Vagina (tissue), 2 donors: ENCODE measurements around the gene CCSER2.

Experiments used
- CTCF ChIP-seq, 3 experiments: fragments of 450-650 bp in 2 of 3; fragments of 200-600 bp in 1 of 3; sonication (generic) in 1 of 3; IDR thresholded peaks; one replicate each; pipeline ENCODE4 v1.5.1; 2017 to 2019; ENCODE audit warnings: antibody characterized with exemption in 3 of 3, mild to moderate bottlenecking in 2 of 3, moderate library complexity in 2 of 3
- POLR2A ChIP-seq, 2 donors: fragments of 450-650 bp; IDR thresholded peaks; one replicate each; pipeline ENCODE4 v1.6.1; 2017; ENCODE audit warnings: antibody characterized with exemption in 2 of 2, mild to moderate bottlenecking in 2 of 2, moderate library complexity in 2 of 2
- POLR2AphosphoS5 ChIP-seq, 2 donors: sonication (generic); formaldehyde crosslinking; IDR thresholded peaks; one replicate each; pipeline ENCODE4 v1.9.0; 2017; ENCODE audit warnings: antibody characterized with exemption in 2 of 2, mild to moderate bottlenecking in 2 of 2, low read depth in 1 of 2; ENCODE audit not compliant: insufficient read depth in 1 of 2

GRCh38 chr10:84541289-84541637 is 212.9 kb downstream of the CCSER2 start:
- TF ChIP-seq CTCF (IDR thresholded peaks at IDR 0.05) (no peak), POLR2A (IDR thresholded peaks at IDR 0.05) (no peak), POLR2AphosphoS5 (IDR thresholded peaks at IDR 0.05; ENCODE audit: insufficient read depth in 1 of 2, low read depth in 1 of 2) (no peak)
